ENCODE results near the gene RNF125. TPM values are rescaled to one million over a fixed set of nuclear protein-coding genes. Genes with fewer than 3 reads are reported as not detected.

The RNF125 gene
- total RNA-seq = under 0.01 and 0.28 TPM in 2 replicates

DNA sequence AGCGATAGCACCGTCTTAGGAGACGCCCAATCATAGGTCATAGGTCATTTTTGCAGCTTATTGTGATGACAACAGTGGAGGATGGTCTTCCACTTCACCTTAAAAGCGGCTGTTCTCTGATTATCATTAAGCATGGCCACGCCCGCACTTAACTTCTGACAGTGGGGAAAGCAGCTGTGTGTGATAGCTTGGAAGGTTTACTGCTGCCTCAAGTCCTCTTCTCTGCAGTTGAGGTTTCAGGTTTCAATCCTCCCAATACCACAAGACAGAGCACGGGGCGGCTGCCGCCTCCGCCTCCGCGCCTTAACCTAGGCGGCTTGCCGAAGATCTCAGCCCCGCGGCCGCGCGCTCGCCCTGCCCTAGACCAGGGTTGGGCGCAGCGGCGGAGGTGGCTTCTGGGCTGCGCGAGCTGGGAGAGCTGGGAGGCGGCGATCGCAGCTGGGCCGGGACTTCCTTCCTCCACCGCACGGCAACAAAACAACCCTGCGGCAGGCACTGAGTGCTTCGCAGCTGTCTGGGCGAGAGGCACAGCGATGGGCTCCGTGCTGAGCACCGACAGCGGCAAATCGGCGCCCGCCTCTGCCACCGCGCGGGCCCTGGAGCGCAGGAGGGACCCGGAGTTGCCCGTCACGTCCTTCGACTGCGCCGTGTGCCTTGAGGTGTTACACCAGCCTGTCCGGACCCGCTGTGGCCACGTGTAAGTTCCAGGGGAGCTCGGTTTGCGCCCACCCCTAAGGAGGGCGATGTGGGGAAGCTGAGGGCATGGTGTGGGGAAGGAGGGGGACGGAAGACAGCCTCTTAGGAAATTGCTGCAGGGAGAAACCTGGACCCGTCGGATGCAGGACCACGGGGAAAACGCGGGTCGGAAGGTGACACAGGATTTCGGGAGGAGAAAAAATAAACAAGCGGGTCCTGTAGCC is at the start of gene RNF125:
Gene RNF125, plus strand, starts transcription at position 495 of the 920 bp plus-strand sequence. Its CDS starts 39 bp downstream, at position 534.

DNA sequence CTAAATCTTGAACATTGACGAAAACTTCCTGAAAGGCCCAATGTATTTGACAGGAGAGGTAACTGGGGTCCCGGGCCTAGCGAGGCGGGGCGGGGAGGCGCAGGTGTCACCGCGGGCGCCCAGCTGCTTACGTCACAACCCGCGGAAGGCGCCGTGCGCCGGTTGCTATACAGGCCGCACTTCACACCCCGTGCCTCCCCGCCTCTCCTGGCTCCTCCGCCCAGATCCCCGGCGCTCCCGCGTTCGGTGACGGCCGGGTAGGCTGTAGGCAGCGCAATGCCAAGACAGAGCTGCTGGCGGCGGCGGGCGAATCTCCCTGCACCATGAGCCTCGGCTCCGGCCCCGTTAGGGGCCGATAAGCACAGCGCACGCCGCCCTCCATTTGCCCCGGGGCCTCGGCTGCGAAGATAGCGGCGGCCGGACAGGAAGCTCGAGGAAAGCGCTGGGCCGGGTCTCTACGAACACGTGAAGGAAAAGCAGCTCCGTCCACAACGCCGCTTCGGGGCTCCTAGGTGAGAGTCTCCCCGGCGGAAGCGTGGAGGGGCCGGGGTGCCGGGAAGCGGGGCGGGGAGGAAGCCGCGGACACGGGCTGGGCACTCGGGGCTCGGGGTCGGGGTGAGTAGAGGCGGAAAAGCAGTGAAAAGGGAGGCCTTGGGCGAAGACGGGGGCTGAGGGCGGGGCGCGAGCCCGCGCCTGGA is 73.2 kb downstream of the RNF125 start, which contains the start of gene RNF138:
Gene RNF138, plus strand, starts transcription at position 151 of the 698 bp plus-strand sequence. CDS start 903 bp downstream, outside the sequence.

Other genes with a start within 250 kb of the RNF125 start
- 43.1 and 55.0 TPM in 2 replicates for gene TRAPPC8, start 75.7 kb upstream of the RNF125 start, total RNA-seq
- gene RNF138, start 73.0 kb downstream of the RNF125 start, total RNA-seq = 21.7 and 30.1 TPM in 2 replicates
- gene MEP1B, start 171.2 kb downstream of the RNF125 start, total RNA-seq = under 0.01 TPM in 1 of 2 replicates, not detected in the other